HG03457 (cell line): ENCODE measurements around the gene FREY1.

Experiments used
- ATAC-seq: cut with Tn5 transposase; IDR thresholded peaks from one replicate; pipeline ENCODE4 v1.9.1; 2021; ENCODE audit warnings: moderate number of reproducible peaks; ENCODE audit not compliant: unreplicated experiment

Gene FREY1

GRCh38 chr11:45876401-45876800 lies 30.7 kb downstream of the FREY1 start:
- ATAC-seq, result no peak

GRCh38 chr11:45872651-45873356 lies 34.3 kb downstream of the FREY1 start:
- no peak for ATAC-seq

- ATAC-seq, result no peak
These were observed 35.4 kb downstream of the FREY1 start for GRCh38 chr11:45871638-45872037.

GRCh38 chr11:45870706-45871105 lies 36.4 kb downstream of the FREY1 start:
- no peak for ATAC-seq

GRCh38 chr11:45869551-45869950 lies 37.5 kb downstream of the FREY1 start:
- ATAC-seq, result no peak

GRCh38 chr11:45864041-45864440 lies 43.0 kb downstream of the FREY1 start:
- ATAC-seq, result no peak

- ATAC-seq, result no peak
These were observed 46.1 kb downstream of the FREY1 start for GRCh38 chr11:45860764-45861510.

GRCh38 chr11:45860348-45860747 lies 46.7 kb downstream of the FREY1 start:
- ATAC-seq, result no peak

GRCh38 chr11:45859661-45860140 lies 47.4 kb downstream of the FREY1 start:
- ATAC-seq, result no peak

- ATAC-seq, result no peak
These were observed 48.2 kb downstream of the FREY1 start for GRCh38 chr11:45858751-45859398.

GRCh38 chr11:45857961-45858474 lies 49.1 kb downstream of the FREY1 start:
- ATAC-seq, result no peak
